GM21367 (cell line): ENCODE measurements around the gene CDH23.

ENCODE experiments used
- ATAC-seq: cut with Tn5 transposase; IDR thresholded peaks from one replicate; pipeline ENCODE4 v1.9.1; 2021; ENCODE audit not compliant: unreplicated experiment

The CDH23 gene

GRCh38 chr10:71615538-71616329, 219.0 kb downstream of the CDH23 start:
- ATAC-seq, result no peak

- no peak for ATAC-seq
Observed at GRCh38 chr10:71616817-71617654, 220.3 kb downstream of the CDH23 start.

GRCh38 chr10:71618176-71618575, 221.5 kb downstream of the CDH23 start:
- no peak for ATAC-seq

- no peak for ATAC-seq
Observed at GRCh38 chr10:71618598-71618997, 221.9 kb downstream of the CDH23 start.

GRCh38 chr10:71620642-71621041, 223.9 kb downstream of the CDH23 start:
- ATAC-seq, result no peak

- no peak for ATAC-seq
Observed at GRCh38 chr10:71621231-71622153, 224.8 kb downstream of the CDH23 start.

GRCh38 chr10:71622154-71622526, 225.4 kb downstream of the CDH23 start:
- ATAC-seq, result no peak

GRCh38 chr10:71622616-71623015, 225.9 kb downstream of the CDH23 start:
- ATAC-seq, result no peak

GRCh38 chr10:71623098-71623985, 226.6 kb downstream of the CDH23 start:
- ATAC-seq, result no peak

GRCh38 chr10:71623986-71624291, 227.2 kb downstream of the CDH23 start:
- no peak for ATAC-seq

GRCh38 chr10:71625445-71626175, 228.9 kb downstream of the CDH23 start:
- no peak for ATAC-seq

- no peak for ATAC-seq
Observed at GRCh38 chr10:71627230-71627939, 230.7 kb downstream of the CDH23 start.

GRCh38 chr10:71627956-71628355, 231.2 kb downstream of the CDH23 start:
- ATAC-seq, result no peak

GRCh38 chr10:71629131-71629530, 232.4 kb downstream of the CDH23 start:
- ATAC-seq, result no peak

GRCh38 chr10:71630168-71630567, 233.4 kb downstream of the CDH23 start:
- ATAC-seq, result no peak

- ATAC-seq, result no peak
Observed at GRCh38 chr10:71631007-71631861, 234.5 kb downstream of the CDH23 start.

GRCh38 chr10:71632200-71632820, 235.6 kb downstream of the CDH23 start:
- no peak for ATAC-seq
